OCI-LY7 (cell line): Measurements from ENCODE around the gene AGFG1.

ENCODE experiments used
- EZH2phosphoT487 ChIP-seq: fragments of 200-600 bp; sonication (generic); IDR thresholded peaks from 2 replicates; pipeline ENCODE4 v1.6.1; 2018; ENCODE audit warnings: low read depth, borderline replicate concordance, mild to moderate bottlenecking, mixed run types, antibody characterized with exemption, low read length, moderate library complexity, mixed read lengths
- TF ChIP-seq, protein P1 (sequence below): fragments of 200-600 bp; sonication (generic); conservative IDR thresholded peaks from 2 replicates; pipeline ENCODE4 v1.5.1; 2014; ENCODE audit warnings: mild to moderate bottlenecking, antibody characterized with exemption, low read length, moderate library complexity, mixed read lengths

DNA sequence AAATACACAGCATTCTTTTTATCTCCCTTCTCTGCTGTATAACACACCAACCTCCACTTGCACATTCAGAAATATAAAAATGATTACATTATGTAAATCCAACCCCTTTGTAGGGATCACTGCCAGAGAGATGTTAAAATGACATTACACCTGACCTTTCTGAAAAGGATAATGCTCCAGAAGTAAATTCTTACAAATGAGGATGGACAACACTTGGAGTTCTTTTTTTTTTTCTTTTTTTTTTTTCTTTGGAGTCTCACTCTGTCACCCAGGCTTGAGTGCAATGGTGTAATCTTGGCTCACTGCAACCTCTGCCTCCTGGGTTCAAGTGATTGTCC is 20.3 kb upstream of the AGFG1 start:
- TF ChIP-seq, protein P1, sequence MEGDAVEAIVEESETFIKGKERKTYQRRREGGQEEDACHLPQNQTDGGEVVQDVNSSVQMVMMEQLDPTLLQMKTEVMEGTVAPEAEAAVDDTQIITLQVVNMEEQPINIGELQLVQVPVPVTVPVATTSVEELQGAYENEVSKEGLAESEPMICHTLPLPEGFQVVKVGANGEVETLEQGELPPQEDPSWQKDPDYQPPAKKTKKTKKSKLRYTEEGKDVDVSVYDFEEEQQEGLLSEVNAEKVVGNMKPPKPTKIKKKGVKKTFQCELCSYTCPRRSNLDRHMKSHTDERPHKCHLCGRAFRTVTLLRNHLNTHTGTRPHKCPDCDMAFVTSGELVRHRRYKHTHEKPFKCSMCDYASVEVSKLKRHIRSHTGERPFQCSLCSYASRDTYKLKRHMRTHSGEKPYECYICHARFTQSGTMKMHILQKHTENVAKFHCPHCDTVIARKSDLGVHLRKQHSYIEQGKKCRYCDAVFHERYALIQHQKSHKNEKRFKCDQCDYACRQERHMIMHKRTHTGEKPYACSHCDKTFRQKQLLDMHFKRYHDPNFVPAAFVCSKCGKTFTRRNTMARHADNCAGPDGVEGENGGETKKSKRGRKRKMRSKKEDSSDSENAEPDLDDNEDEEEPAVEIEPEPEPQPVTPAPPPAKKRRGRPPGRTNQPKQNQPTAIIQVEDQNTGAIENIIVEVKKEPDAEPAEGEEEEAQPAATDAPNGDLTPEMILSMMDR: no peak
- no peak for TF ChIP-seq EZH2phosphoT487
